Stimulated activated CD8-positive, alpha-beta memory T cell treated with anti-CD3 and anti-CD28 coated beads, Interleukin-4, amount 100 ng/mL, for 4 hours (primary cell): Measurements from ENCODE around the gene SLC2A6.

Source experiments
- DNase-seq, 2 donors: peaks; one replicate each; pipeline ENCODE4 v3.0.0-alpha.2; 2020; ENCODE audit warnings: low read depth in 2 of 2, low spot score in 1 of 2

The SLC2A6 gene

DNA sequence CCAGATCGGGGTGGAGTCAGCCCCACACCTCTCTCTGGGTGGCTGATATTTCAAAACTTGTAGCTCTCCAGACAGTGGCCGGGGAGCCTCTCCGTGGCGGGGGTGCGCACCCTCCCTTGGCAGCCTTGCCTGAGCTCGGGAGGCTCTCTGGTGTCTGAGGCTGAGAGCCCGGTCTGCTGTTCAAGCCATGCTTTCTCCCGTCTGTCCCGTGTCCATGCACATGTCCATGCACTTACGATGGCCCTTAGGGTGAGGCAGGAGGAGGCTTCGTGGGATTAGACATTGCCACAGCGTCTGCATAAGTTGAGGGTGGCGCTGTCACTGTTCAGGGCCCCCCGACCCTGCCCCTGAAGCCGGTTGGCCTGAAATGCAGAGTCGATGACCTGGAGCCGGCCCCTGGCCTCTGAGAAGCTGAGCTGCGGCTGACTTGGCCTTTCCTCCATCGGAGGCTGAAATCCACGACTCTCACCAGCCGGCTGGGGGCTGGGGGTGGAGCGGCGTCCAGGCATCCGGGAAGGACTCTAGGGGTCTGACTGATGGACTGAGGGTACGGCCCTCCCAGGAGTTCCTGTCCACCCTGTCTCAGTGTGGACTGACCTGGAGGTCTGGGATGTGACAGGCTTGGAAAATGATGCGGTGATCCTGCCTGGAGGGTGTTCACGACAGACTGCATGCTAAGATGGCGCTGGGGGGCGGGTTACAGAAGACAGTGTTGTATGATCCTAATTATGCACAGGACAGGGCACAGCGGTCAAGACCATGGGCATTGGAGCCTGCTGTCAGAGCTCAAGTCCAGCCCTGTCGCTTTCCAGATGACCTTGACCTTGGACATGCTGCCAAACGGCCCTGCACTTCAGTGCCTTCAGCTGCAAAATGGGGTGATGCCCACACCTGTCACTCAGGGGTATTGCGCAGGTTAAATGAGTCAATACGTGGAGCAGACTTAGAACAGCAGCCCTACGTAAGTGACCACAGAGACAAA is 18.3 kb upstream of the SLC2A6 start:
- no peak for DNase-seq

DNA sequence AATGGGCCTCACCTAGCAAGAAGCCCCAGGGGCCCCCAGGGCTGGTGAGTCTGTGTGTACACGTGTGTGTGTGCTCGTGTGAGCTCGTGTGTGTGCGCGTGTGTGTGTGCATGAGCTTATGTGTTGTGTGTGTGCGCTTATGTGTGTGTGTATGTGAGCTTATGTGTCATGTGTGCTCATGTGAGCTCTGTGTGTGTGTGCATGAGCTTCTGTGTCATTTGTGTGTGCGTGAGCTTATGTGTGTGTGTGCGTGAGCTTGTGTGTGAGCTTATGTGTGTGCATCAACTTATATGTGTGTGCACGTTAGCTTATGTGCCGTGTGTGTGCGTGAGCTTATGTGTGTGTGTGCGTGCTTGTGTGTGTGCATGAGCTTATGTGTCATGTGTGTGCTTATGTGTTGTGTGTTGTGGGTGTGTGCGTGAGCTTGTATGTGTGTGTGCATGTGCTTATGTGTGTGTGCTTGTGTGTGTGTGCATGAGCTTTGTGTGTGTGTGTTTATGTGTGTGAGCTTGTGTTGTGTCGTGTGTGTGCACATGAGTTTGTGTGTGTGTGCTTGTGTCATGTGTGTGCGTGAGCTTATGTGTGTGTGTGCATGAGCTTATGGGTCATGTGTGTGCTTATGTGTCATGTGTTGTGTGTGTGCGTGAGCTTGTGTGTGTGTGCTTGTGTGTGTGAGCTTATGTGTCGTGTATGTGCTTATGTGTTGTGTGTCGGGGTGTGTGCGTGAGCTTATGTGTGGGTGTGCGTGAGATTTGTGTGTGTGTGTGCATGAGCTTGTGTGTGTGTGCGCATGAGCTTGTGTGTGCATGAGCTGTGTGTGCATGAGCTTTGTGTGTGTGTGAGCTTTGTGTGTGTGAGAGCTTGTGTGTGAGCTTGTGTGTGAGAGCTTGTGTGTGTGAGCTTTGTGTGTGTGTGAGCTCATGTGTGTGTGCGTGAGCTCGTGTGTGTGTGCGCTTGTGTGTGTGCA is 16.7 kb upstream of the SLC2A6 start:
- no peak for DNase-seq

DNA sequence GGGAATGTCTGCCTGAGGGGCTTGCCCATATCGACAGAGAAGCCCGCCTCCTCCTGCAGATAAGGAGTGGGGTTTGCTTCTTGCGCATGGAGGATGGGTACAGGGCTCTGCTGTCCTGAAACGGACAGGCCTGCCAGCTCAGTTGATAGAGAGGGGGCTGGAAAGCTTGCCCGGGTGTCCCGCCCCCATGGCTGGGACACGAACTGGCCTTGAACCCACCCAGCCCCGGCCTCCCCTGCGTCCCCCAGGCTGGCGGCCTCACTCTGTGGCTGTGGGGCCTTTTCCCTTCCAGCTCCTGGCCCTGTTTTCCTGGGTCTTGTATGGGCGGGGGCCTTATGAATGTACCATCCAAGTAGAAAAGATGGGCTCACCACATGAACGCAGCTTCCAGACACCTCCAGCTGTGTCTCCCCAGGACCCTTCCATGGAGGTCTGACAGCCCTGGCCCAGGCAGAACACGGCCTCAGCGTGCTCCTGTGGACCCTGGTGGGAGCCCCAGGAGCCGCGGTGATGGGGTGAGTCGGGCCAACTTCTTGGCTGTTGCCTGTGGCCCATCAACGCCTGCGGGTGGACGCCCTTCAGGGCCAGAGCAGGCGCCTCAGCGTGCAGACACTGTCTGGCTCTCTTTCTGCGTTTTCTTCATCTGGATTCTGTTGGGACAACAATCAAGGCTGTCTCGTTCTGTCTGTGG is 15.9 kb upstream of the SLC2A6 start:
- no peak for DNase-seq

DNA sequence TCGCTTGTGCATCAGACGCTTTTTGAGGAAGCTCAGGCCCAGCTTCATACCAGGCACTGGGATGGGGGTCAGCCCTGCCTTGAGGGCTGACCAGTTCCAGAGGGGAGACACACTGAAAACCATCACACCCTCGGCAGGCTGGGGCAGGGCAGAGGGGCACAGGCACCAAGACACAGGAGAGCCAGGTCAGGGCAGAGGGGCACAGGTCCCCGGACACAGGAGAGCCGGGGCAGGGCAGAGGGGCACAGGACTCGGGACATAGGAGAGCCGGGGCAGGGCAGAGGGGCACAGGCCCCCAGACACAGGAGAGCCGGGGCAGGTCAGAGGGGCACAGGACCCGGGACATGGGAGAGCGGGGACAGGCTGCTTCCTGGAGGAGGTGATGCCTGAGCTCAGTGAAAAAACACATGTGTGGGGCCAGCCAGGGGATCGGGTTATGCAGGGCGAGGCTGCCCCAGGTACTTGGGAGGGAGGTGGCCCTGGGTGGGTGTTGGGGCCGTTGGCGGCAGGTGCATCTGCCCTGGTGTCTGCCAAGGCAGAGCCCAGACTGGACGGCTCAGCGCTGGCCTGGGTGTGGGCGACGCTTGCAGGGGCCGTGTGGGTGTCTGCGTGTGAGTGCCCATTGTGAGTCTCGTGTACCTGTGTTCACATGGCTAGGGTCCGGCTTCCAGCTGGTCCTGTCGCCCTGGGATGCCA is 15.1 kb upstream of the SLC2A6 start:
- DNase-seq: no peak

DNA sequence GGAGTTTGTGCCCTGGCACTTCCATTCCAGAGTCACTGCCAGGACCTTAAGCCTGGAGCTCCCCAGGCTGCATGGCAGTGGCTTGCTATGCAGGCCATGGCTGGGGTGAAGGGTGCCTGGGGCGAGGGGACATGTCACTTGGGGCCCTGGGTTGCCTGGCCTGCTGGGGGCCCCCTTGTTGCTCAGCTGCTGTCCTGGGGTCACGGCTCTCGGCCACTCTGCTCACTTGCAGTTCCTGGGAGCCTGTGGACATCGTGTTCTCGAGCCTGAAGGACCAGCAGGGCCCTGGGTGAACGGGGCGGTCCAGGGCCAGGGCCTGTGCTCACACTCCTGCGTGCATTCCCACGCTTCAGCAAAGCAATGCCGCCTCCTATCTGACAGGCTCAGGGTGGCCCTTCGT is 14.5 kb upstream of the SLC2A6 start:
- DNase-seq: no peak

DNA sequence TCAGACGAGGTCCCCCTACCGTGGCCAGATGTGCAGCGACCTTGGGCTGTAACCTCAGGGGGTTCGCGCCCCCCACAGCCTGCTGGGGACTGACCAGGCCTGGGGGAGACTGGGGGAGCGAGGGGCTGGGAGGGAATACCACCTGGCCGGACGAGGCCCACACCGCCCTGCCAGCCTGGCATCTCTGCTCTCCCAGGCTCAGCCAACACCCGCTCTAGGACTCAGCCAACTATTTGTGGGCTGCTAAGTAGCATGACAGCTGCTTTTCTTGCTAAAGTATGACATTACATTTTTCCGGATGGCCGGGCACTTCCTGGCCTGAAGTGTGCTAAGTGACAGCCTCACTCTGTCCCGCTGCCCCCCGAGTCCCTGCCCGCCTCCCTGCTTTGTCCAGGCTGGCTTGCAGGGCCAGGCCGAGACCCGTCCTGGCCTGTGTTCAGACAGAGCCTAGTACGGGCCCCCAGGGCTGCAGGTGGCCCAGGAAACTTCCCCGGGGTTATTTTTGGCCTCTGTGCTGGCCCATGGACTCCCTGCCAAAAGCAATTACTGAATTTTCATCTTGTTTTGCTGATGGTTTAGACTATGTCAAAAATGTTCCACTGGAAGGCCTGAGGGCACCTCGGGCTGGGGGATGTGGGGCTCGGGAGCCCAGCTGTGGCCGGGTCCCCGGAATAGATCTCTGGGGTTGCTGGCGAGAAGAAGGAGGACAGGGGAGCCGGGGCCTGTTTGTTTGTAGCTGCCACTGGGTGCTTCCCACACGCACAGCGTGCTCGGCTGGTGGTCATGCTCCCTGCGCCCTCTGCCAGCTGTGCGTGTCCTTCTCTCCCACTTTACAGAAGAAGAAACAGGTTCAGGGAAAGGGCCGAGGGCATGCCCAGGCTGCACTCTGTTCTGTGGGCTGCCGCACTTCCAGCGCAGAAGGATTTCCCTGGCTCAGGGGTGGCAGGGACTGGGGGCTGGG is 13.4 kb upstream of the SLC2A6 start:
- DNase-seq: no peak

DNA sequence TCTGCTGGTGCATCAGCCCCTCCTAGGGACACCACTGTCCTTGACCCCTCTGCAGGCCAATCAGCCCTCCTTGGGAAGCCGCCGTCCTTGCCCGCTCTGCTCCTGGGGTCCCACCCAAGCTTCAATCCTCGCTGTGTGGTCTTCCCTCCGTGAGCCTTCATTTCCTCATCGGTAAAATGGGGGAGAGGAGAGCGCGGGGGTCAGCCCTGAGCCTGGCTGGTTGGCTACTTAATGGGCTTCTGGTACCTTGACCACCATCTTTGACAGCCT is 12.7 kb upstream of the SLC2A6 start:
- DNase-seq: no peak

DNA sequence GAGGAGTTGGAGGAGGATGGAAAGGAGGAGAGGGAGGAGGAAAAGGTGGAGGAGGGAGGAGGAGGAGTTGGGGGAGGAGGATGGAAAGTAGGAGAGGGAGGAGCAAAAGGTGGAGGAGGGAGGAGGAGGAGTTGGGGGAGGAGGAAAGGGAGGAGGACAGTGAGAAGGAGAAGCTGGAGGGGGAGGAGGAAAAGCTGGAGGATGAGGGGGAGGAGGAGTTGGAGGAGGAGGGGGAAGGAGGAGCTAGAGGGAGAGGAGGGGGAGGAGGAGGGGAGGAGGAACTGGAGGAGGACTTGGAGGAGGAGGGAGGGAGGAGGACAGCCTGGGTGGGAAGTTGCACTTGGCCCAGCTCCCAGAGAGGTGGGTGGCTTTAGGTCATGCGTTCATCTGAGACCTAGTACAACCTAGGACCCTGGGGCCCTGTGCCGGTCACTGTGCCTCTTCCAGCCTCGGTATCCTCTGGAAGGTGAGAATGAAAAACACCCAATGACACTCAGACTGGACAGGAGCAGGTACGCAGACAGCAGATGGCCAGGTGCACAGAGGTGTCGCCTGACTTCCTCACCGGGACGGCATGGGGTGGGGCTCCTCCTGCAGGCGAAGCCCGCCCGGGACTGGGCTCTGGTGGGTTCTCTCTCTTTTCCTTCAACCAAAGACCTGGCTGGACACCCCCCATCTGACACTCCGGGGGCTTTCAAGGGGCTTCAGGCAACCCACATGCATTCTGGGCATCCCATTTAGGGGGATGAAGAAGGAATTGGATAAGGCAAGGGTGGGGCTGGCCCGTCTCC is 12.2 kb upstream of the SLC2A6 start:
- DNase-seq: no peak

DNA sequence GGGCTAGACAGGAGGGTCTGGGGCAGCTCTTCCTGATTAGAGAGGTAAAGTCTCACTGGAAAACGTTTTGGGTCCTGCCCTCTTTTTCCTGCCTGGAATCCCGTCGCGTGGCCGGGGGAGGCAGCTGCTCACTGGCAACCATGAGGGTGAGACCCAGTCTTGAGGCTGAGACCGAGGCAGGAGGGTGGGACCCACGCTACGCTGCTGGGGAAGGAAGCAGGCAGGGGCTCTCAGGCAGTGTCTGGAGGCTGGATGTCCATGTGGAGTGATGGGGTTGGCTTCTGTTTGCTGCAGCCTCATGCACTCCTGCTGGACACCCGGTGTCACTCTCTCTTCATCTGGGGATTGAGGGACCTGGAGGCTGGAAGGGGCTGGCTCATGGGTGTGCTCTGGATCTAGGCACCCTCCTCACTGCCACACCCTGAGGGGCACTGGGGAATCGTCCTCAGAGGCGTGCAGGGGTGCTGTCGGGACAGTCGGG is 11.3 kb upstream of the SLC2A6 start:
- DNase-seq: no peak

DNA sequence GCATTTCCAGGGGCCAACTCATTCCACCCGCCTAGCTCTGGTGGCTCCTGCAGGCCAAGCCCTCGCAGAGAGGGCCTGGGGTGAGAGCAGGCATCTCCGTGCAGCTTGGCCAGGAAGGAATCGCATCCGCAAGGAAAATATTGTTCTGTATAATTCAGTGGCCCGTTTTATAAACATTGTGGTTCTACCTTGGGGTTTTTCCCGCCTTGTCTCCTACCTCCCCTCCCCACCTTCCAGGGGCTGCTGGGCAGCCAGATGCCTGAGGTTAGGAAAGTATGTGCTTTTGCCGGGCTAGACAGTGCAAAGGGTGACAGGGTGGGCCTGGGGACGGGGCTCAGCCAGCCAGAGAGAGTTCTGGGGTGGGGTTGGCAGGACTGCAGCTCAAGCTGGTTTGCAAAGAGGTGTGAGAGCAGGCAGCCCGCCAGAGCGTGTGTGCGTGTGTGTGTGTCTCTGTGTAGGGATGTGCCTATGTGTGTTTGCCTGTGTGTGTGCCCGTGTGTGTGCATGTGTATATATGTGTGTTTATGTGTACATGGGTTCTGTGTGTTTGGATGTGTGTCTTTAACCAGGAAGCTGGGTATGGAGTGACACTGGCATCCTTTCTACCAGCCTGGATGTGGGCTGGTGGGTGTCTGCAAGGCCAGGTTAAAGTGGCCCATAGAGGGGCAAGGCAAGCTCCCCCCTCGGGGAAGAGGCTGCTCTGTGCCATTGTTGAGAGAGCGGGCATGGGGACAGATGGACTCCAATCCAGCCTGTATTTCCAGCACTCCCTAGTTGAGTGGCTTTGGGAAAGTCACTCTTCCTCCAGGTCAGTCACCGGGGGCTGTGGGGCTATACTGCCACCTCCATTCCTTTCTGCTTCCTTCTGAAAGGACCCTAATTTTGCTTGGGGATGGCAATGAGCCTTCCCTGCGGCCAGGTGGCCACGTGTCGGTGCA is 10.6 kb upstream of the SLC2A6 start:
- no peak for DNase-seq

DNA sequence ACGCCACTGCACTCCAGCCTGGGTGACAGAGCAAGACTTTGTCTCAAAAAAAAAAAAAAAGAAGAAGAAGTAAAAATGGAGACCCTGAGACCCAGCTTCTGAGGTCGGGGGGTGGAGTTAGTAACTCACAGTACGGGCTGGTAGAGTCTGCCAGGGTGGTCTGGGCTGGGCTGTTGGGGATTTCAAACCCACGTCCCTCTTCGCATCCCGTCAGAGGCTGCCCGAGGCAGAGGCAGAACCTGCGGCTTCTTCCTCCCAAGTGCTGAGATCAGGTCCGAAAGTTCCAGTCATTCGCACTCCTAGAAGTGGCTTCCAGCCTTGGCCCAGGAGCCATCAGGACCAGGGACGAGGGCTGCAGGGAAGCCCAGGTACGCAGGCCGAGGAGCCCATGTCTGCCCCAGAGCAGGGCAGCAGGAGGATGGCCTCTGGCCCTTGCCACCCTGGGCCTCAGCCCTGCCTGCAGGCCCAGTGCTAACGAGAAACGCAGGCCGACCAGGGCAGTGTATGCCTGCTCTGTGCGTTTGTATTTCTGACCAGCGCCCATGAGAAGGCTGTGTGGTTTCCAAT is 9.9 kb upstream of the SLC2A6 start:
- no peak for DNase-seq

DNA sequence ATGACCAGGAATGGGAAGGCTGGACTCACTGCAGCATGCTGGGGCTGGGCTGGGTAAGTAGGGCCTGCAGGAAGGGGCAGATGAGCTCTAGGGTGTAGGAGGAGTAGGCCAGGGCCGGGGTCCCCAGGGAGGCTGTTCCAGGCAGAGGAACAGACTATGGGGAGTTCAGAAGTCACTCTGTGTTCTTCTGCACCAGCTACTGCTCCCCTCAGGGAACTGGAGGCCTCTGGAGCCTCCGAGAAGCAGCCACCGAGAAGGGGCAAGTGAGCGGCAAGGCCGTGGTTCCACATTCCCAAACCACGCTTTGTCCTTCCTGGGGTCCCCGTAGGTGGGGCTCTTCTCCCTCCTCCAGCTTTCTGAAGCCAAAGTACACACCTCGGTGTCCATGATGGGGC is 8.4 kb upstream of the SLC2A6 start:
- DNase-seq: no peak

DNA sequence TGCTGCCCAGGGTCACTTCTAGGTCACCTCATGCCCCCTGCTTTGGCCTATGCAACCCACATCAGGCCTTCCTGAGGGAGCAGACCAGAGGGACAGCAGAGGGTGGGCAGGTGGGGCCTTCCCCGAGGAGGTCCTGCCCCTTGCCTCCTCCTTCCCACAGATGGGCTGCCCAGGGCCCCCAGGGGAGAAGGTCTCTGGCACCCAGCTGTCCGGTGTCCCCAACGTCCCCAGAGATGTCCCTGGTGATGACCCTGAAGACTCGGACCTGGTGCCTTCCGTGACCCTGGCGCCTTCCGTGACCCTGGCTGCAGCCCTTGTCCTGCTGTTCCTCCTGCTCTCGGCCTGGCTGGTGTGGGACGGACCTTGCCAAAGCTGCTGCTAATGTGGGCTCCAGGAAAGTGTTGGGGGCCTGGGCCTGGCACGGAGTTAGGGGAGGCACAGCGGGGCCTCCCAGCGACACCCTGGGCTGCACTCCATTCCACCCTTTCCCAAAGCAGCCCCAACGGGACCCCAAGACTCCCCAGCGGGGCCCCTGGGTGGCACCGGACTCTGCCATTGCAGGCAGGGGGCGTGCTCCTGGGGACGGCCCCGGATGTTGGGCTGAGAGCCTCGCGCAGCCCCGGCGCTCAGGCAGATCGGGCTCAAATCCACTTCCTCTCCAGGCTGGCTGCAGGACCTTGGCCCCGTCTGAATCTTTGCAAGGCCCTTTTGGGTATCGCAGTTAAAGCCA is 6.8 kb upstream of the SLC2A6 start:
- DNase-seq: no peak

DNA sequence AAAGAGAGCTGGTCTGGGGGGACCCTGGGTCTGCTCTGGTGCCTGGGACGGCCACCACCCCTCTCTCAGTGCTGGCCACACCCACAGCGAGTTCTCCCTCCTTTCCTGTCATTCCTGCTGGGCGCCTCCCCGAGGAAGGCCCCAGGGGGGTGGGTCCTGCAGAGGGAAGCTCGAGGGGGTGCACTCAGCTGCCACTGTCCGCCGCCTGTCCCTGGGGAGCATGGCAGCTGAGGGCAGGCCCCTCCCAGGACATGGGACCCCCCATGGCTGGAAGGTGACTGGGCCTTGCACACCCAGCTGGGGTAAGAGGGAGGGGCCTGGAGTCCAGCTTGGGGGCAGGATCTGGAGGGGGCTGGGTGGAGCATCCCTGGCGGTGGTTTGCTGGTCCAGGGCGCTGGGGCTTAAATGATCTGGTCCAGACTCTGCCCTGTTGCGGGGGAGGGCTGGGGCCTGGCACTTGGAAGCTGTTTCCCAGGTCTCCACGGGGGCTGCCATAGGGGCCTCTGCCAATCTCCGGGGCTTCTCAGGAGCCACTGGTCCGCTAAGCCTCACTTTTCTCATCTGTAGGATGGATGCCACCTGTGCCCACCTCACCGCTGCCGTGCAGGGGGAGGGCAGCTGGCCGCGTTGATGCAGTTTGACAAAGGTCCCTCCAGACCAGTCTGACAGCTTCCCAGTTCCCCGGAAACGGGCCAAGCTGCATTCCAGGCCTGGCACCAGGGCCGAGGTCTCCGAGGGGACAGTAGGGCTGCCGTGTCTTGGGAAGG is 6.0 kb upstream of the SLC2A6 start:
- DNase-seq: no peak

DNA sequence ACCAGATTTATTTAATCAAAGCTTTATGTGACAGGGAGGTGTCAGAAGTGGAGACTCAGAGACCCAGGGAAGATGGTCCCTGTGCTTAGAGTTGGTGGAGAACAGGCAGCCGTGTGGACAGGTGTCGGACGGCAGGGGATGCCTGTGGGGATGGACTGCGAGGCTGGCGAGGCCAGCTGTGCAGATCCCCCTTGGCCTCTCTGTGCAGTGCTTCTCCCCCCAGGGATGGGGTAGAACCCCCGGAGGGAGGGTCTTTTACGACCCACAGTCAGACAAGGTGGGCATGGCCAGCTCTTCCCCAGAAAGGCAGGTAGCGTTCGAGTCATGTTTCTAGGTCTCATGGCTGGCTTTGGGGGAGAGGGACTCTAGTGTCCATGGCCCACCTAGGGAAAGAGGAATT is 4.7 kb upstream of the SLC2A6 start:
- DNase-seq: no peak
